NCI-H774 (cell line): ENCODE results near the gene TGM6.

Source experiments
- DNase-seq: peaks from one replicate; lab custom pipeline; 2025; lab: John Stamatoyannopoulos, UW

The TGM6 gene

GRCh38 chr20:2380601-2381000, at the start of gene TGM6:
TGM6 (plus strand) TSS chr20:2380901; CDS start chr20:2380969, 68 bp downstream.
- DNase-seq, result no peak

GRCh38 chr20:2331106-2331505, 49.6 kb upstream of the TGM6 start:
- DNase-seq, result no peak

- no peak for DNase-seq
These were observed 48.7 kb upstream of the TGM6 start for GRCh38 chr20:2331901-2332565.

- no peak for DNase-seq
These were observed 48.0 kb upstream of the TGM6 start for GRCh38 chr20:2332711-2333110.

- no peak for DNase-seq
These were observed 46.9 kb upstream of the TGM6 start for GRCh38 chr20:2333821-2334220.

- DNase-seq, result no peak
These were observed 45.4 kb upstream of the TGM6 start for GRCh38 chr20:2335096-2335870.

- DNase-seq, result no peak
These were observed 44.2 kb upstream of the TGM6 start for GRCh38 chr20:2336471-2336870.

GRCh38 chr20:2337142-2337541, 43.6 kb upstream of the TGM6 start:
- DNase-seq, result no peak

- no peak for DNase-seq
These were observed 42.2 kb upstream of the TGM6 start for GRCh38 chr20:2338411-2339066.

- no peak for DNase-seq
These were observed 40.6 kb upstream of the TGM6 start for GRCh38 chr20:2340136-2340535.

- no peak for DNase-seq
These were observed 39.9 kb upstream of the TGM6 start for GRCh38 chr20:2340823-2341222.

- no peak for DNase-seq
These were observed 39.4 kb upstream of the TGM6 start for GRCh38 chr20:2341336-2341735.

GRCh38 chr20:2342243-2342642, 38.5 kb upstream of the TGM6 start:
- no peak for DNase-seq

- no peak for DNase-seq
These were observed 34.5 kb upstream of the TGM6 start for GRCh38 chr20:2346188-2346587.

GRCh38 chr20:2348336-2348735, 32.4 kb upstream of the TGM6 start:
- DNase-seq, result no peak

GRCh38 chr20:2349801-2350200, 30.9 kb upstream of the TGM6 start:
- DNase-seq, result no peak

- DNase-seq, result no peak
These were observed 30.1 kb upstream of the TGM6 start for GRCh38 chr20:2350606-2351005.

- DNase-seq, result no peak
These were observed 27.5 kb upstream of the TGM6 start for GRCh38 chr20:2353231-2353630.

GRCh38 chr20:2357114-2357513, 23.6 kb upstream of the TGM6 start:
- DNase-seq, result no peak

- no peak for DNase-seq
These were observed 22.7 kb upstream of the TGM6 start for GRCh38 chr20:2358006-2358405.

- no peak for DNase-seq
These were observed 19.6 kb upstream of the TGM6 start for GRCh38 chr20:2361035-2361593.

GRCh38 chr20:2363187-2363586, 17.5 kb upstream of the TGM6 start:
- no peak for DNase-seq

GRCh38 chr20:2363587-2363986, 17.1 kb upstream of the TGM6 start:
- DNase-seq, result no peak
